Colonic mucosa (tissue), 4 donors: ENCODE measurements around the gene CELF1. TPM values are rescaled to one million over a fixed set of nuclear protein-coding genes. Genes with fewer than 3 reads are reported as not detected.

Experiments used
- DNase-seq: peaks from one replicate; pipeline ENCODE4 v3.0.0-alpha.2; 2020
- H3K27ac ChIP-seq: fragments of 200-600 bp; one replicate; pipeline ENCODE4 v1.8.0; 2021
- H3K27me3 ChIP-seq: fragments of 200-600 bp; one replicate; pipeline ENCODE4 v1.8.0; 2021
- H3K36me3 ChIP-seq: fragments of 200-600 bp; one replicate; pipeline ENCODE4 v1.8.0; 2021
- H3K4me1 ChIP-seq: fragments of 200-600 bp; one replicate; pipeline ENCODE4 v1.8.0; 2021; ENCODE audit warnings: mild to moderate bottlenecking
- H3K4me3 ChIP-seq: fragments of 200-600 bp; one replicate; pipeline ENCODE4 v1.8.0; 2021
- H3K9ac ChIP-seq, 2 donors: one replicate each; pipeline ENCODE4 v1.7.0; 2013; ENCODE audit warnings: control low read depth in 2 of 2, low read depth in 2 of 2, low read length in 2 of 2
- H3K9me3 ChIP-seq: fragments of 200-600 bp; one replicate; pipeline ENCODE4 v1.8.0; 2021
- intact Hi-C: fragments of 100-400 bp; cut with DNase I; formaldehyde crosslinking; loops from one replicate; pipeline ENCODE4 v1.14.1; 2022
- total RNA-seq, 2 donors: library from RNA; stranded (reverse); fragmentation: NEBNext Ultra II Directional in 1 of 2; extraction: Animal tissue kit (Norgen Biotek cat#: 25700) in 1 of 2; gene quantifications; one replicate each; pipeline ENCODE4 v1.2.1, GENCODE V29; 2021
- TF ChIP-seq, protein P1 (sequence below): fragments of 200-600 bp; IDR thresholded peaks from one replicate; pipeline ENCODE4 v1.8.0; 2022; ENCODE audit warnings: antibody characterized with exemption, mild to moderate bottlenecking
- donor health status: healthy.
- donor health status: DM: no; HTN: no; CAD: no.
- donor health status: DM: no; HTN: no; CAD: no.

The CELF1 gene
- total RNA-seq, 2 donors from 2014 or later: 76.1 to 96.8 TPM

DNA sequence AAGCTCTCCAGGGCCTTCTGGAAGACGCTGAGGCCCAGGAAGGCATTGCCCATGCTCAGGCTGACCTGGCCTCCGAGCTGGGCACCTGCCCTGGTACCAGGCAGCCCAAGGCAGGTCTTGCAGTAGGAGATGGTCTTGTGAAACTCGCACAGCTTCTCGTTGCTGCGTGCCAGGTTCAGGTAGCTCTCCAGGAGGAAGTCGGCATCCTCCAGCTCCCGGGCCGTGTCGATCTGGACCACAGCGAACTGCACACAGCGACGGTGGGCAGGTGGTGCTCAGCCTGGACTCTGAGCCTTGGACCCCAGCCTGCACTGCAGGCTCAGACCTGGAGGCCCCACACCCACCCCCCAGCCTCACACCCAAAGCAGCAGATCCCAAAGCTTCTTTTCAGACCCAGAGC, 105.0 kb downstream of the CELF1 start:
- Histone ChIP-seq H3K36me3 (no peaks in the 10 kb centered on the region), H3K9ac (no peak overlapping the region), H3K9me3 (no peaks in the 10 kb centered on the region), H3K27ac (no peak overlapping the region), H3K4me1 (no peaks in the 10 kb centered on the region), H3K27me3 (no peaks in the 10 kb centered on the region), H3K4me3 (no peak overlapping the region)
- intact Hi-C loops: no loop called here
- no peak for DNase-seq
- TF ChIP-seq, protein P1, sequence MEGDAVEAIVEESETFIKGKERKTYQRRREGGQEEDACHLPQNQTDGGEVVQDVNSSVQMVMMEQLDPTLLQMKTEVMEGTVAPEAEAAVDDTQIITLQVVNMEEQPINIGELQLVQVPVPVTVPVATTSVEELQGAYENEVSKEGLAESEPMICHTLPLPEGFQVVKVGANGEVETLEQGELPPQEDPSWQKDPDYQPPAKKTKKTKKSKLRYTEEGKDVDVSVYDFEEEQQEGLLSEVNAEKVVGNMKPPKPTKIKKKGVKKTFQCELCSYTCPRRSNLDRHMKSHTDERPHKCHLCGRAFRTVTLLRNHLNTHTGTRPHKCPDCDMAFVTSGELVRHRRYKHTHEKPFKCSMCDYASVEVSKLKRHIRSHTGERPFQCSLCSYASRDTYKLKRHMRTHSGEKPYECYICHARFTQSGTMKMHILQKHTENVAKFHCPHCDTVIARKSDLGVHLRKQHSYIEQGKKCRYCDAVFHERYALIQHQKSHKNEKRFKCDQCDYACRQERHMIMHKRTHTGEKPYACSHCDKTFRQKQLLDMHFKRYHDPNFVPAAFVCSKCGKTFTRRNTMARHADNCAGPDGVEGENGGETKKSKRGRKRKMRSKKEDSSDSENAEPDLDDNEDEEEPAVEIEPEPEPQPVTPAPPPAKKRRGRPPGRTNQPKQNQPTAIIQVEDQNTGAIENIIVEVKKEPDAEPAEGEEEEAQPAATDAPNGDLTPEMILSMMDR: no peak

DNA sequence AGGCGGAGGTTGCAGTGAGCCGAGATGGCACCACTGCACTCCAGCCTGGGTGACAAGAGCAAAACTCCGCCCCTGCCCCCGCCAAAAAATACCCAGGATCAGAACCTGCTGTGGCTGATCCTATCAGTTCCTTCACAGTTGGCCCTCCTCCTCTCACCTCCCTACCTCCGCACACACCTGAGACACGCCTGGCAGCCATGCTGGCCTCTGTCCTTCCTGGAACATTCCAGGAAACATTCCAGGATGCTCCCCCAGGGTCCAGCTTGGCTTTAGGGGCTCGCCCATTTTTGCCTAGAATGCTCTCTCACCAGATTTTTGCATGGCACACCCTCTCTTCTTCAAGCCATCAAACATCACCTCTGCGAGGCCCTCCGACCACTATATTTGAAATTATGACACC, 106.1 kb downstream of the CELF1 start:
- TF ChIP-seq, protein P1: no peak
- intact Hi-C loops: no loop called here
- no peak overlapping the region for H3K4me3 ChIP-seq

DNA sequence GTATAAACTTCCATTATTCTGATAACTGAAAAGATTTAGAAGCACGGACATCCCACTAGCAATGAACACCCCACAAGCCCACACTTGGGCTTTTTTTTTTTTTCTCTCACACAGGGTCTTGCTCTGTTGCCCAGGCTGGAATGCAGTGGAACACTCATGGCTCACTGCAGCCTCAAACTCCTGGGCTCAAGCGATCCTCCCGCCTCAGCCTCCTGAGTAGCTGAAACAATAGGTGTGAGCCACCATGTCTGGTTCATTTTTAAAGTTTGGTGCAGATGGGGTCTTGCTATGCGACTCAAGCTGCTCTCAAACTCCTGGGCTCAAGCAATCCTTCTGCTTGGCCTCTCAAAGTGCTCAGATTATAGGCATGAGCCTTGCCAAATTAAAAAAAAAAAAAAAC, 107.1 kb downstream of the CELF1 start:
- no peaks in the 10 kb centered on the region for H3K27me3 ChIP-seq
- H3K4me3 ChIP-seq: no peak overlapping the region
- no peaks in the 10 kb centered on the region for H3K4me1 ChIP-seq
- intact Hi-C loops: no loop called here
- H3K9ac ChIP-seq: no peak overlapping the region
- H3K9me3 ChIP-seq: no peaks in the 10 kb centered on the region
- TF ChIP-seq, protein P1: no peak
- no peak for DNase-seq
- no peak overlapping the region for H3K27ac ChIP-seq
- H3K36me3 ChIP-seq: no peaks in the 10 kb centered on the region

More for the DNA sequence above, 106.1 kb downstream of the CELF1 start:
- Histone ChIP-seq H3K27me3 (no peaks in the 10 kb centered on the region), H3K4me1 (no peaks in the 10 kb centered on the region), H3K36me3 (no peaks in the 10 kb centered on the region), H3K9ac (no peak overlapping the region), H3K9me3 (no peaks in the 10 kb centered on the region), H3K27ac (no peak overlapping the region)
- DNase-seq: no peak

DNA sequence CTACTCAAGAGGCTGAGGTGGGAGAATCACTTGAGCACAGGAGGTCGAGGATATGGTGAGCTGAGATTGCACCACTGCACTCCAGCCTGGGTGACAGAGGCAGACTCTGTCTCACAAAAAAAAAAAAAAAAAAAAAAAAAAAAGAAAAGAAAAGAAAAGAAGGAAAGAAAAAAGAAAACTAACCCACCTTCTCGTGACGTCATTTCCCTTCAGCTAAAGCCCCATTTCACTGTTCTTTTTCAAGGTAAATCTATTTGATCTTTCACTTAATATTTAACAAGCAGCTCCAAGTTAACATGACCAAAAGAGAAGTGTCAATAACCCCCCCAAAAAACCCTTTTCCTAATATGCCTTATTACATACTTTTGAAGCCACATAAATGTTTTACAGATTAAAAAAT, 109.1 kb downstream of the CELF1 start:
- no peak overlapping the region for H3K27ac ChIP-seq
- no peak for DNase-seq
- no peaks in the 10 kb centered on the region for H3K9me3 ChIP-seq
- TF ChIP-seq, protein P1: no peak
- H3K36me3 ChIP-seq: no peaks in the 10 kb centered on the region
- intact Hi-C loops: no loop called here
- H3K4me3 ChIP-seq: no peak overlapping the region
- no peaks in the 10 kb centered on the region for H3K27me3 ChIP-seq
- H3K4me1 ChIP-seq: no peaks in the 10 kb centered on the region
- H3K9ac ChIP-seq: no peak overlapping the region

DNA sequence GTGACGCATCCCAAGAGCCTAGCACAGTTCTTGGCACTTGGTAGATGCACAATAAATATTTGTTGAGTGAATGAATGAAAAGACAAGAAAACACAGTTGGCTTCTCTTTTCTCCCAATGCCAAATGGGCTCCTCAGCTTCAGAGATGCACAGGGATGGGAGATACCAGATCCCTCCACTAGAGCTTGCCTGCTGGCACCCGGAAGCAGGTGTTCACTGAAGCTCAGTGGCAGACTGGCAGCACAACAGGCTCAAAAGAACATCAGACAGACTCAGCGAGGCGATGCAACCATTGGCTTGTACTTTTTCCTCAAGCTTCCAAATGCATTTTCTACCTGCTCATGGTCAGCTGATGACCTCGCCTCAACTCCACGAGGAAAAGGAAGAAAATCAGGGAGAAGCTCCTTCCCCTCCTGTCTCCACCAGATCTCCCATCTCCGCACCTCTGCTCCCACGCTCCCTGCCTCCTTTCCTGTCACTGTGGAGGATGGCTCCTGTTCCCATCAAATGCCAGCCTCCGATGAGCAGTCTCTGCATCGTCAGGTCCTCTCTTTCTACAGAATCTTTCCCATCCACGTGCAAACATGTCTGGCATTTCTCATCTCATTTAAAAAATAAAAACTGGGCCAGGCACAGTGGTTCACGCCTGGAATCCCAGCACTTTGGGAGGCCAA, 109.8 kb downstream of the CELF1 start:
- TF ChIP-seq, protein P1: no peak
- intact Hi-C loops: no loop called here

More for the DNA sequence above, 109.8 kb downstream of the CELF1 start:
- Histone ChIP-seq H3K9ac (no peak overlapping the region), H3K27me3 (no peaks in the 10 kb centered on the region), H3K4me1 (no peaks in the 10 kb centered on the region), H3K9me3 (no peaks in the 10 kb centered on the region), H3K36me3 (no peaks in the 10 kb centered on the region), H3K4me3 (no peak overlapping the region), H3K27ac (no peak overlapping the region)
- no peak for DNase-seq
